GM21529 (cell line): Measurements from ENCODE around the gene GLYATL3.

Experiments
- ATAC-seq: cut with Tn5 transposase; IDR thresholded peaks from one replicate; pipeline ENCODE4 v1.9.1; 2021; ENCODE audit not compliant: unreplicated experiment

GLYATL3 gene

GRCh38 chr6:49513153-49513989, 13.6 kb downstream of the GLYATL3 start:
- ATAC-seq, result no peak

- ATAC-seq, result no peak
Observed at GRCh38 chr6:49514571-49515484, 15.1 kb downstream of the GLYATL3 start.

GRCh38 chr6:49515485-49516146, 15.9 kb downstream of the GLYATL3 start:
- ATAC-seq, result no peak

GRCh38 chr6:49516147-49516505, 16.4 kb downstream of the GLYATL3 start:
- no peak for ATAC-seq

GRCh38 chr6:49517919-49518318, 18.2 kb downstream of the GLYATL3 start:
- ATAC-seq, result no peak

- peak; percentile 94 for ATAC-seq
Observed at GRCh38 chr6:49519660-49520059, 19.9 kb downstream of the GLYATL3 start.

GRCh38 chr6:49522710-49523593, 23.2 kb downstream of the GLYATL3 start:
- ATAC-seq, result no peak

- no peak for ATAC-seq
Observed at GRCh38 chr6:49523901-49524300, 24.2 kb downstream of the GLYATL3 start.

- no peak for ATAC-seq
Observed at GRCh38 chr6:49524541-49524940, 24.8 kb downstream of the GLYATL3 start.

GRCh38 chr6:49526598-49526997, 26.9 kb downstream of the GLYATL3 start:
- ATAC-seq, result no peak

- no peak for ATAC-seq
Observed at GRCh38 chr6:49527320-49527719, 27.6 kb downstream of the GLYATL3 start.

- no peak for ATAC-seq
Observed at GRCh38 chr6:49528571-49528970, 28.8 kb downstream of the GLYATL3 start.

- no peak for ATAC-seq
Observed at GRCh38 chr6:49530141-49530776, 30.5 kb downstream of the GLYATL3 start.

- ATAC-seq, result peak; percentile 89
Observed at GRCh38 chr6:49531774-49532569, 32.2 kb downstream of the GLYATL3 start.

GRCh38 chr6:49535795-49536194, 36.1 kb downstream of the GLYATL3 start:
- no peak for ATAC-seq

- no peak for ATAC-seq
Observed at GRCh38 chr6:49539102-49539501, 39.4 kb downstream of the GLYATL3 start.

- no peak for ATAC-seq
Observed at GRCh38 chr6:49540614-49541013, 40.9 kb downstream of the GLYATL3 start.

GRCh38 chr6:49541210-49541724, 41.5 kb downstream of the GLYATL3 start:
- ATAC-seq, result no peak

- ATAC-seq, result no peak
Observed at GRCh38 chr6:49541936-49542335, 42.2 kb downstream of the GLYATL3 start.
